Fibroblast of lung (primary cell): Measurements from ENCODE around the gene FAM174C. TPM values are rescaled to one million over a fixed set of nuclear protein-coding genes. Genes with fewer than 3 reads are reported as not detected.

ENCODE experiments used
- DNase-seq, 2 donors: peaks; one replicate each; pipeline versions ENCODE4 v3.0.0 to v3.0.0-alpha.2; 2010; ENCODE audit warnings: low read depth in 2 of 2
- H2AFZ ChIP-seq: 2 replicates; pipeline ENCODE4 v1.5.1; 2012; ENCODE audit warnings: low read length, control low read depth, inconsistent platforms
- H3K27ac ChIP-seq: 2 replicates; pipeline ENCODE4 v1.5.1; 2011; ENCODE audit warnings: low read length, control low read depth; ENCODE audit not compliant: insufficient read depth
- H3K27me3 ChIP-seq: 2 replicates; pipeline ENCODE4 v1.5.1; 2011; ENCODE audit warnings: mild to moderate bottlenecking, low read length; ENCODE audit not compliant: control insufficient read depth, insufficient read depth
- H3K36me3 ChIP-seq: 2 replicates; pipeline ENCODE4 v1.5.1; 2011; ENCODE audit warnings: low read length; ENCODE audit not compliant: control insufficient read depth, insufficient read depth
- H3K4me1 ChIP-seq: 2 replicates; pipeline ENCODE4 v1.5.1; 2011; ENCODE audit warnings: low read length; ENCODE audit not compliant: control insufficient read depth, insufficient read depth; ENCODE audit errors: extremely low read depth
- H3K4me2 ChIP-seq: 2 replicates; pipeline ENCODE4 v1.5.1; 2011; ENCODE audit warnings: low read length, control low read depth; ENCODE audit not compliant: insufficient read depth; ENCODE audit errors: extremely low read depth
- H3K4me3 ChIP-seq, 4 experiments: fragments of 200-600 bp in 1 of 4; sonication (generic) in 1 of 4; replicated peaks in 1 of 4; 2 replicates each; pipeline ENCODE4 v1.5.1; 2011 to 2016; ENCODE audit warnings: low read length in 4 of 4, low read depth in 3 of 4, mild to moderate bottlenecking in 3 of 4, control low read depth in 2 of 4, inconsistent platforms in 1 of 4, mixed read lengths in 1 of 4; ENCODE audit not compliant: insufficient read depth in 1 of 4; ENCODE audit errors: control extremely low read depth in 1 of 4
- H3K79me2 ChIP-seq: 2 replicates; pipeline ENCODE4 v1.5.1; 2012; ENCODE audit warnings: mild to moderate bottlenecking, low read length, inconsistent platforms; ENCODE audit not compliant: control insufficient read depth, insufficient read depth
- H3K9ac ChIP-seq: 2 replicates; pipeline ENCODE4 v1.5.1; 2011; ENCODE audit warnings: mild to moderate bottlenecking, low read length, control low read depth; ENCODE audit not compliant: insufficient read depth
- H3K9me3 ChIP-seq: 2 replicates; pipeline ENCODE4 v1.5.1; 2012; ENCODE audit warnings: low read depth, low read length; ENCODE audit not compliant: control insufficient read depth, insufficient read depth
- H4K20me1 ChIP-seq: 2 replicates; pipeline ENCODE4 v1.5.1; 2011; ENCODE audit warnings: low read length; ENCODE audit not compliant: control insufficient read depth, insufficient read depth; ENCODE audit errors: extremely low read depth
- EZH2 ChIP-seq: IDR thresholded peaks from 2 replicates; pipeline ENCODE4 v1.5.1; 2012; ENCODE audit warnings: low read length, control low read depth, mild to moderate bottlenecking; ENCODE audit errors: missing control alignments
- polyA plus RNA-seq, 2 donors: library from polyadenylated mRNA; depleted of rRNA in 1 of 2; stranded (reverse) in 1 of 2; unstranded in 1 of 2; fragments of >200 nt; gene quantifications; 2 replicates each; pipeline ENCODE4 v1.2.1, GENCODE V29; 2011 to 2012; ENCODE audit warnings: missing spikeins in 1 of 2
- total RNA-seq: library from RNA; depleted of rRNA; stranded (reverse); fragments of >200 nt; gene quantifications from 2 replicates; pipeline ENCODE4 v1.2.1, GENCODE V29; 2014
- TF ChIP-seq, protein P1 (sequence below), 2 donors: IDR thresholded peaks in 1 of 2; conservative IDR thresholded peaks in 1 of 2; 1 replicate in 1 of 2; 2 replicates in 1 of 2; pipeline ENCODE4 v1.5.1; 2011 to 2012; ENCODE audit warnings: low read length in 2 of 2, control low read depth in 1 of 2, inconsistent platforms in 1 of 2, low read depth in 1 of 2, mild to moderate bottlenecking in 1 of 2

The FAM174C gene
- total and polyA plus RNA-seq, 2 donors (not counting 1 experiment from before 2014, with no cell fraction given), result 16.1 to 22.5 TPM

DNA sequence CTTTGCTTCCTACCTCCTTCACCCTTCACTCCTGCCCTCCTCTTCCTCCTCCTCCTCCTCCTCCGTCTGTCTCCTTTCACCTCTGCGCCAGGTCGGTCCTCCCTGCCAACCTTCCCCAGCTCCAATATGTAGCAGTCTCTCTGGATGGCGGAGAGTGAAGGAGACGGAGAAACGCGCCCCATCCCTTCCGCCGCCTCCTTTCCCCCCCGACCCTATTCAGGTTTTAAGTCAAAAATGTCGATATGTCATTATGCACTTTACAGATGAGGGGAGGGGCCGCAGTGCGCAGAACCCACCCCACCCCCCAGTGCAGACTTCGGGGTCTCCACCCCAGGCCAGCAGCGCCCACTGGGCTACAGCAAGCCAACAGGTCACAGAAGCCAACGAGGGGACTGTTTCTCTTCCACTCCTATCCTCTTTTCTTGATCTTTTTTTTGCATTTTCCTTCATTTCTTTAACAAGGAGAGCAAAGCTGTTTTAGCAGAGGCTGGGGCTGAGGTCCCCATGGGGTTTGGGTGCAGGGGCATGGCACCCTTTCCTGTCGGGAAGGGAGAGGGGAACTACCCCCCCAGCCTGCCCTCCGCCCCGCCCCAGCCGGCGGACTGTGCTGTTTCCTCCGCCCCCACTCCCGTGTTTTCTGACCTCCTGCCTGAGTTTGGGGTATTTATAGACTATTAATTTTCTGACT lies 17.7 kb upstream of the FAM174C start:
- H3K4me1 ChIP-seq, result peaks cover 55% of the 10 kb centered on the region
- TF ChIP-seq EZH2, result no peak
- TF ChIP-seq, protein P1, sequence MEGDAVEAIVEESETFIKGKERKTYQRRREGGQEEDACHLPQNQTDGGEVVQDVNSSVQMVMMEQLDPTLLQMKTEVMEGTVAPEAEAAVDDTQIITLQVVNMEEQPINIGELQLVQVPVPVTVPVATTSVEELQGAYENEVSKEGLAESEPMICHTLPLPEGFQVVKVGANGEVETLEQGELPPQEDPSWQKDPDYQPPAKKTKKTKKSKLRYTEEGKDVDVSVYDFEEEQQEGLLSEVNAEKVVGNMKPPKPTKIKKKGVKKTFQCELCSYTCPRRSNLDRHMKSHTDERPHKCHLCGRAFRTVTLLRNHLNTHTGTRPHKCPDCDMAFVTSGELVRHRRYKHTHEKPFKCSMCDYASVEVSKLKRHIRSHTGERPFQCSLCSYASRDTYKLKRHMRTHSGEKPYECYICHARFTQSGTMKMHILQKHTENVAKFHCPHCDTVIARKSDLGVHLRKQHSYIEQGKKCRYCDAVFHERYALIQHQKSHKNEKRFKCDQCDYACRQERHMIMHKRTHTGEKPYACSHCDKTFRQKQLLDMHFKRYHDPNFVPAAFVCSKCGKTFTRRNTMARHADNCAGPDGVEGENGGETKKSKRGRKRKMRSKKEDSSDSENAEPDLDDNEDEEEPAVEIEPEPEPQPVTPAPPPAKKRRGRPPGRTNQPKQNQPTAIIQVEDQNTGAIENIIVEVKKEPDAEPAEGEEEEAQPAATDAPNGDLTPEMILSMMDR (conservative IDR thresholded peaks at IDR 0.05 in 1 of 2, IDR thresholded peaks at IDR 0.05 in 1 of 2; ENCODE audit: low read depth in 1 of 2, low read length in 2 of 2), result no peak
- H2AFZ ChIP-seq, result no peak overlapping the region
- no peak overlapping the region for H3K4me3 ChIP-seq
- H4K20me1 ChIP-seq, result no peaks in the 10 kb centered on the region
- H3K4me2 ChIP-seq, result no peak overlapping the region
- H3K27ac ChIP-seq, result peak overlapping the region; percentile 54
- no peak overlapping the region for H3K9ac ChIP-seq
- no peak for DNase-seq
- H3K36me3 ChIP-seq, result peaks cover 41% of the 10 kb centered on the region
- no peaks in the 10 kb centered on the region for H3K27me3 ChIP-seq
- H3K9me3 ChIP-seq, result no peaks in the 10 kb centered on the region
- peaks cover 45% of the 10 kb centered on the region for H3K79me2 ChIP-seq

DNA sequence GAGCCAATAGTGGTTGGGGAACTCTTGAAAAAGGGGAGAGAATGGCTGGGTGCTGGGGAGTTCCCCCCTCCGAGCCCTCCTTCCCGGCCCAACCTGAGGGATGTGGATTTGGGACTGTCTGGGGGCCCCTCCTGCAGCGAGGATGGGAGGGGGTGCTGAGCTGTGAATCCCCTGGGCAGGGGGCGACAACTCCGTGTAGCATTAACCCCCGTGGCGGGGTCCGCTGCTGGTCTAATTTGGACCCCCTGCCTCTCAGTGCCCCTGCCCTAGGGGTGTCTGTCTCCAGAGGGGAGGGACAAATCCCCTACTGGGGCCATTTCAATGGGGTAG lies 17.2 kb upstream of the FAM174C start:
- Histone ChIP-seq H3K79me2 (peaks cover 45% of the 10 kb centered on the region), H3K4me3 (no peak overlapping the region), H3K36me3 (peaks cover 41% of the 10 kb centered on the region), H2AFZ (no peak overlapping the region), H3K4me1 (peaks cover 60% of the 10 kb centered on the region), H3K9me3 (no peaks in the 10 kb centered on the region), H3K9ac (no peak overlapping the region), H3K4me2 (peak overlapping the region; percentile 26), H3K27ac (peak overlapping the region; percentile 47), H3K27me3 (no peaks in the 10 kb centered on the region), H4K20me1 (no peaks in the 10 kb centered on the region)
- DNase-seq, result no peak
- TF ChIP-seq, protein P1 (conservative IDR thresholded peaks at IDR 0.05 in 1 of 2, IDR thresholded peaks at IDR 0.05 in 1 of 2; ENCODE audit: low read depth in 1 of 2, low read length in 2 of 2), result no peak
- no peak for TF ChIP-seq EZH2

DNA sequence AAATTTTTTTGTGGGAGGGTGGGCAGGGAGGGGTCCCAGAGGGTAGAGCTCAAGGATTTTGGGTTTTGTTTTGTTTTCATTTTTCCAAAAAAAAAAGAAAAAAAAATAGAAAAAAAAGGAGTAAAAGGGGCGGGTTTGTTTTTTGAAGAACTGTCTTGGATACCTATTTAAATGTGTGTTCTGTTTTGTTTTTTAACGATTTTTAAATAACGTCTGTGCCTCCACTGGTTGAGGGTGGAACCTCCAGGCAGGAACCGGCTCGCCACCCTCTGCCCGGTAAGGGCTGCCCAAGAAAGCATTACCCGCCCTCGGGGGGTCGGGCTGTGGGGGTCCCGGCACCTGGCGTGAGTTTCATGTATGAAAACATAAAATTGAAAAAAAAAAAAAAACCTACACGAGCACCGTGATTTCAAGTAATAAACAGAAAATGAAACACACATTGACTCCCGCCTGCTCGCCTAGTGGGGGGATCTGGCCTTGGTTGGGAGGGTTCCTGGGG lies 16.6 kb upstream of the FAM174C start:
- Histone ChIP-seq H2AFZ (no peak overlapping the region), H3K27ac (peak overlapping the region; percentile 95), H3K4me1 (peaks cover 62% of the 10 kb centered on the region), H3K79me2 (peaks cover 40% of the 10 kb centered on the region), H4K20me1 (no peaks in the 10 kb centered on the region), H3K4me2 (peak overlapping the region; percentile 26), H3K36me3 (peaks cover 39% of the 10 kb centered on the region), H3K4me3 (no peak overlapping the region), H3K9me3 (no peaks in the 10 kb centered on the region), H3K9ac (peak overlapping the region; percentile 56), H3K27me3 (no peaks in the 10 kb centered on the region)
- TF ChIP-seq, protein P1 (conservative IDR thresholded peaks at IDR 0.05 in 1 of 2, IDR thresholded peaks at IDR 0.05 in 1 of 2; ENCODE audit: low read depth in 1 of 2, low read length in 2 of 2), result no peak
- TF ChIP-seq EZH2, result no peak
- no peak for DNase-seq
